Parathyroid adenoma (tissue), 2 donors: ENCODE results near the gene RNF19B.
A peak's percentile ranks its signal among the peaks of the same experiment; 100 is the strongest.

Experiments used
- H2AFZ ChIP-seq: fragments of 300-600 bp; sonication (generic); one replicate; pipeline ENCODE4 v1.7.0; 2017; ENCODE audit warnings: antibody characterized with exemption, mild to moderate bottlenecking
- H3K27ac ChIP-seq: fragments of 300-600 bp; sonication (generic); one replicate; pipeline ENCODE4 v1.7.0; 2017
- H3K27me3 ChIP-seq: fragments of 300-600 bp; sonication (generic); one replicate; pipeline ENCODE4 v1.7.0; 2017; ENCODE audit warnings: low read length; ENCODE audit not compliant: control insufficient read depth, insufficient read depth
- H3K36me3 ChIP-seq: fragments of 300-600 bp; sonication (generic); one replicate; pipeline ENCODE4 v1.7.0; 2017; ENCODE audit warnings: low read length; ENCODE audit not compliant: control insufficient read depth, insufficient read depth
- H3K4me1 ChIP-seq: fragments of 300-600 bp; sonication (generic); one replicate; pipeline ENCODE4 v1.7.0; 2017; ENCODE audit warnings: control low read depth
- H3K4me2 ChIP-seq: fragments of 300-600 bp; sonication (generic); one replicate; pipeline ENCODE4 v1.7.0; 2017; ENCODE audit warnings: low read length
- H3K4me3 ChIP-seq: fragments of 300-600 bp; sonication (generic); one replicate; pipeline ENCODE4 v1.7.0; 2017; ENCODE audit warnings: low read depth, low read length
- H3K79me2 ChIP-seq: fragments of 300-600 bp; sonication (generic); one replicate; pipeline ENCODE4 v1.7.0; 2017; ENCODE audit warnings: control low read depth
- H3K9ac ChIP-seq: fragments of 300-600 bp; sonication (generic); one replicate; pipeline ENCODE4 v1.7.0; 2017; ENCODE audit warnings: mild to moderate bottlenecking
- H3K9me3 ChIP-seq: fragments of 300-600 bp; sonication (generic); one replicate; pipeline ENCODE4 v1.7.0; 2017; ENCODE audit warnings: low read length; ENCODE audit not compliant: control insufficient read depth
- TF ChIP-seq, protein P1 (sequence below): fragments of 300-600 bp; sonication (generic); IDR thresholded peaks from one replicate; pipeline ENCODE4 v1.7.0; 2017; ENCODE audit warnings: antibody characterized with exemption, mild to moderate bottlenecking
- donor health status: primary hyperparathyroidism.

RNF19B gene

DNA sequence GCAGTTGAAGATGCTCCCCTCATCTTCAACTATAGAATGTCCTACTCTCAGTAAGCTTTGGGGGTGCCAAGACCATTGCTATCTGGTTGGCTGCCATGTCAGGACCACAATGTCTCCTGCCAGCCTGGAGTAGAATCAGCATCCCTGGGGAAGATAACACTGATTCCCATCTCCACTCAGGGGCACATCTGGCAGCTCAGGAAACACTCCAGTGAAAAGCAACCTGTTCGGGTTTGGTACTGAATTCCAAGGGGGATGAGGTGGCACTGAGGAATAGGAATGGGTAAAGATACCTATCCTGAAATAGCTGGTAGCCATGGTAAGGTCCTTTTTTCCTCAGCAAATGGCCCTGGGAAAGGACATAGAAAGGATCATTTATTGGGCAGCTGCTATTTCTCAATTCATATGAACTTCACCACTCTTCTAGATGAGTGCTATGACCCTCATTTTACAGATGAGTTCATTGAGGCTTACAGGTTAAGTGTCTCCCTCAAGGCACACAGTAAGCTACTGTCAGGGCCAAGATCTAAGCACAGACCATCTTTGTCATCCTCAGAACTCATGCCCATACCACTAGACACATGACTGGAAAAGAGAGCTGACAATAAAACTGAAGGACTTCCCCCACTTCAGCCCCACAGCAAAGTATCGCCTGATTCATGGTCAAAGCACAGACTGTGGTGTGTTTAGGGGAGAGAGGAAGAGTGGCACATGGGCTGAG is 40.7 kb upstream of the RNF19B start:
- Histone ChIP-seq H3K27me3 (no peaks in the 10 kb centered on the region), H2AFZ (no peak overlapping the region), H3K36me3 (no peaks in the 10 kb centered on the region), H3K79me2 (no peaks in the 10 kb centered on the region), H3K9ac (no peak overlapping the region), H3K4me3 (peak overlapping the region; percentile 1), H3K27ac (peak overlapping the region; percentile 71), H3K4me2 (peak overlapping the region; percentile 5), H3K4me1 (peaks cover 23% of the 10 kb centered on the region), H3K9me3 (no peaks in the 10 kb centered on the region)
- TF ChIP-seq, protein P1, sequence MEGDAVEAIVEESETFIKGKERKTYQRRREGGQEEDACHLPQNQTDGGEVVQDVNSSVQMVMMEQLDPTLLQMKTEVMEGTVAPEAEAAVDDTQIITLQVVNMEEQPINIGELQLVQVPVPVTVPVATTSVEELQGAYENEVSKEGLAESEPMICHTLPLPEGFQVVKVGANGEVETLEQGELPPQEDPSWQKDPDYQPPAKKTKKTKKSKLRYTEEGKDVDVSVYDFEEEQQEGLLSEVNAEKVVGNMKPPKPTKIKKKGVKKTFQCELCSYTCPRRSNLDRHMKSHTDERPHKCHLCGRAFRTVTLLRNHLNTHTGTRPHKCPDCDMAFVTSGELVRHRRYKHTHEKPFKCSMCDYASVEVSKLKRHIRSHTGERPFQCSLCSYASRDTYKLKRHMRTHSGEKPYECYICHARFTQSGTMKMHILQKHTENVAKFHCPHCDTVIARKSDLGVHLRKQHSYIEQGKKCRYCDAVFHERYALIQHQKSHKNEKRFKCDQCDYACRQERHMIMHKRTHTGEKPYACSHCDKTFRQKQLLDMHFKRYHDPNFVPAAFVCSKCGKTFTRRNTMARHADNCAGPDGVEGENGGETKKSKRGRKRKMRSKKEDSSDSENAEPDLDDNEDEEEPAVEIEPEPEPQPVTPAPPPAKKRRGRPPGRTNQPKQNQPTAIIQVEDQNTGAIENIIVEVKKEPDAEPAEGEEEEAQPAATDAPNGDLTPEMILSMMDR: no peak

DNA sequence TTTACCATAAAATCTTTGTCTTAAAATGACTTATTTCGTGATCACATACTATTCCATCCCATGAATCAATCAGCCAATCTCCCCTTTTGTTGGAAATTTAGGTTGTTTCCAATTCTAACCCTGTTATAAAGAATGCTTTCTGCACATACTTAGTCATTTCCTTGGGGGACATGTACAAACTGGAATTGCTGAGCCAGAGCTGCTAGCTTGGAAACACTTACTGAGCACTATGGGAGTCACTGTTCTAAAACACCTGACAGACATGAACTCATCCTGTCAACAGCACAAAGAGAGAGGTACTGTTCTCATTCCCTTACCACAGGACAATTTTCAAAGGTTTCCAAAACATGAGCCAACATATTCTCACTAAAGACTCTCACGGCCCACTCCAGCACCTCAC is 40.0 kb upstream of the RNF19B start:
- H3K4me1 ChIP-seq: peaks cover 23% of the 10 kb centered on the region
- no peaks in the 10 kb centered on the region for H3K36me3 ChIP-seq
- no peaks in the 10 kb centered on the region for H3K79me2 ChIP-seq
- no peak overlapping the region for H3K4me3 ChIP-seq
- H3K9me3 ChIP-seq: no peaks in the 10 kb centered on the region
- H2AFZ ChIP-seq: no peak overlapping the region
- H3K27me3 ChIP-seq: no peaks in the 10 kb centered on the region
- H3K9ac ChIP-seq: no peak overlapping the region
- no peak overlapping the region for H3K27ac ChIP-seq
- TF ChIP-seq, protein P1: no peak
- H3K4me2 ChIP-seq: peak overlapping the region; percentile 5

GRCh38 chr1:33003657-33004056 is 39.0 kb upstream of the RNF19B start:
- Histone ChIP-seq H3K27ac (no peak overlapping the region), H3K9ac (no peak overlapping the region), H3K79me2 (no peaks in the 10 kb centered on the region), H3K9me3 (no peaks in the 10 kb centered on the region), H3K27me3 (no peaks in the 10 kb centered on the region), H3K36me3 (no peaks in the 10 kb centered on the region), H3K4me3 (no peak overlapping the region), H3K4me2 (peak overlapping the region; percentile 0), H3K4me1 (peaks cover 23% of the 10 kb centered on the region), H2AFZ (no peak overlapping the region)
- TF ChIP-seq, protein P1: no peak

DNA sequence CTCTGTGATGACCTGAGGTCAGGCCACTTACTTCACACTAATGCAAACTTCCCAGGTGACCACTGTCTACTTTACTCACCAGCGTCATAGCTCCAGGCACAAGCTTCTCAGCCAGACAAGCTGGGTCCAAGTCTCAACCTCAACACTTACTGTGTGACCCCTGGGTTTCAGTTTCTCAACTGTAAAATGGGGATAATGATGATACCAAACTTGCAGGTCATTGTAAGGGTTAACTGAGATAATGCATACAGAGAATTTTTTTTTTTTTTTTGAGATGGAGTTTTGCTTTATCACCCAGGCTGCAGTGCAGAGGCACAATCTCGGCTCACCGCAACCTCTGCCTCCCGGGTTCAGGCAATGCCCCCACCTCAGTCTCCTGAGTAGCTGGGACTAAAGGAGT is 37.4 kb upstream of the RNF19B start:
- Histone ChIP-seq H3K9me3 (no peaks in the 10 kb centered on the region), H3K27me3 (no peaks in the 10 kb centered on the region), H2AFZ (no peak overlapping the region), H3K4me2 (no peak overlapping the region), H3K4me3 (no peak overlapping the region), H3K36me3 (no peaks in the 10 kb centered on the region), H3K27ac (no peak overlapping the region), H3K79me2 (no peaks in the 10 kb centered on the region), H3K9ac (no peak overlapping the region), H3K4me1 (peaks cover 16% of the 10 kb centered on the region)
- TF ChIP-seq, protein P1: no peak

DNA sequence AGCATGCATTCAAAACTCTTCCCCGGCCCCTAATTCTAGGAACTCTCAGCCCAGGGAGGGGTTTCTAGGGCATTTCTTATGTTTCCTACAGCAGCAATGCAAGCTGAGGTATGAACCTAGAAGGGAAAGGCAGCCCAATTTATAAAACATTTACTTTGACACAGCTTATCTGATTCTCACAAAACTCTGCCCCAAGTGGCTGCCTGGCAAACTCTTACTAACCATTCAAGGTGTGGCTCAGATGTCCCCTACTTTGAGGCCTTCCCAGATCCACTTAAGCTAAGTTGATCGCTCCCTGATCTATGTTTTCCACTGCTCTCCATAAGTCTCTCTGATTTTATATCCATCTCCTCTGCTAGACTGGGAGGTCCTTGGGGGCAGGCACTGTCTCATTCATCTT is 36.7 kb upstream of the RNF19B start:
- Histone ChIP-seq H3K9ac (no peak overlapping the region), H2AFZ (no peak overlapping the region), H3K79me2 (no peaks in the 10 kb centered on the region), H3K4me2 (no peak overlapping the region), H3K27me3 (no peaks in the 10 kb centered on the region), H3K36me3 (no peaks in the 10 kb centered on the region), H3K4me1 (peaks cover 11% of the 10 kb centered on the region), H3K9me3 (no peaks in the 10 kb centered on the region), H3K27ac (no peak overlapping the region), H3K4me3 (no peak overlapping the region)
- TF ChIP-seq, protein P1: no peak
